Osteoblast (primary cell): Measurements from ENCODE around the gene JDP2. TPM values are rescaled to one million over a fixed set of nuclear protein-coding genes. Genes with fewer than 3 reads are reported as not detected.

Experiments
- DNase-seq: peaks from one replicate; pipeline ENCODE4 v3.0.0; 2011; ENCODE audit warnings: low spot score, mixed read lengths; ENCODE audit not compliant: insufficient read length; ENCODE audit errors: missing footprints
- H2AFZ ChIP-seq: 2 replicates; pipeline ENCODE4 v1.6.0; 2011; ENCODE audit warnings: mild to moderate bottlenecking, low read length
- H3K27ac ChIP-seq: 2 replicates; pipeline ENCODE4 v1.5.1; 2011; ENCODE audit warnings: mild to moderate bottlenecking, low read depth, low read length, moderate library complexity
- H3K27me3 ChIP-seq: 2 replicates; pipeline ENCODE4 v1.6.0; 2012; ENCODE audit warnings: mild to moderate bottlenecking, control low read depth, inconsistent platforms, low read length, moderate library complexity; ENCODE audit not compliant: insufficient read depth
- H3K36me3 ChIP-seq: 2 replicates; pipeline ENCODE4 v1.5.1; 2011; ENCODE audit warnings: mild to moderate bottlenecking, low read length, control low read depth, moderate library complexity; ENCODE audit not compliant: insufficient read depth
- H3K4me1 ChIP-seq: 2 replicates; pipeline ENCODE4 v1.5.1; 2011; ENCODE audit warnings: mild to moderate bottlenecking, low read length, control low read depth, moderate library complexity; ENCODE audit not compliant: insufficient read depth
- H3K4me2 ChIP-seq: 2 replicates; pipeline ENCODE4 v1.6.0; 2011; ENCODE audit warnings: mild to moderate bottlenecking, low read length; ENCODE audit not compliant: insufficient read depth
- H3K4me3 ChIP-seq: fragments of 200-600 bp; sonication (generic); 3 replicates; pipeline ENCODE4 v1.5.1; 2012; ENCODE audit warnings: mild to moderate bottlenecking, low read length, inconsistent platforms; ENCODE audit not compliant: insufficient read depth
- H3K79me2 ChIP-seq: 2 replicates; pipeline ENCODE4 v1.6.0; 2012; ENCODE audit warnings: mild to moderate bottlenecking, low read length, control low read depth, inconsistent platforms; ENCODE audit not compliant: insufficient read depth
- H3K9me3 ChIP-seq: 2 replicates; pipeline ENCODE4 v1.5.1; 2011; ENCODE audit warnings: low read depth, low read length, control low read depth
- H4K20me1 ChIP-seq: 2 replicates; pipeline ENCODE4 v1.6.0; 2012; ENCODE audit warnings: mild to moderate bottlenecking, low read length, control low read depth; ENCODE audit not compliant: insufficient read depth
- CTCF ChIP-seq: IDR thresholded peaks from 2 replicates; pipeline ENCODE4 v1.5.1; 2011; ENCODE audit warnings: mild to moderate bottlenecking, low read depth, low read length, moderate library complexity; ENCODE audit errors: extremely low read depth
- total RNA-seq: library from RNA; depleted of rRNA; stranded (reverse); fragments of >200 nt; gene quantifications from 2 replicates; pipeline ENCODE4 v1.2.3, GENCODE V29; 2012

Gene JDP2
- total RNA-seq, 1 donor = 77.1 TPM

GRCh38 chr14:75479770-75480600 is 52.2 kb downstream of the JDP2 start:
- H4K20me1 ChIP-seq = no peaks in the 10 kb centered on the region
- H3K4me1 ChIP-seq = no peaks in the 10 kb centered on the region
- no peak overlapping the region for H3K4me3 ChIP-seq
- no peak overlapping the region for H2AFZ ChIP-seq
- no peaks in the 10 kb centered on the region for H3K36me3 ChIP-seq
- no peaks in the 10 kb centered on the region for H3K9me3 ChIP-seq
- TF ChIP-seq CTCF = no peak
- no peak overlapping the region for H3K4me2 ChIP-seq
- peaks cover 5% of the 10 kb centered on the region for H3K27me3 ChIP-seq
- no peak for DNase-seq
- no peaks in the 10 kb centered on the region for H3K79me2 ChIP-seq
- no peak overlapping the region for H3K27ac ChIP-seq

DNA sequence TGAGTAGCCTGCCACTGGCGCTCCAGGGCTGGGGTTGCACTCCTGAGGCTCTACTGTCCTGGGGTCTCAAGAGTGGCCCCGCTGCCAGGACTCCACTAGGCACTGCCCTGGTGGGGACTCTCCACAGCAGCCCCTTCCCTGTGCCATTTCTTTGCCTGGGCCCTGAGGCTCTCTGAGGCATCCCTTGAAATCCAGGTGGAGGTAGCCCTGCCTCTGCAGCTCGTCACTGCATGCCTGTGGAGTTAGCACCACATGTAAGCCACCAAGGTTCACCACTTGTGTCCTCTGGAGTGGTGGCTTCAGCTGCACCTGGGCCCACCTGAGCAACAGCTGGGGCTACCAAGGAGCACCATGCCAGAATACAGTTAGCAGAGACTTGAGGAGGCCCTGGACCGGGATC is 54.5 kb downstream of the JDP2 start:
- TF ChIP-seq CTCF = no peak
- peaks cover 15% of the 10 kb centered on the region for H3K27me3 ChIP-seq
- H3K4me2 ChIP-seq = no peak overlapping the region
- no peaks in the 10 kb centered on the region for H3K79me2 ChIP-seq
- no peaks in the 10 kb centered on the region for H3K9me3 ChIP-seq
- no peak overlapping the region for H3K4me3 ChIP-seq
- DNase-seq = no peak
- H3K4me1 ChIP-seq = no peaks in the 10 kb centered on the region
- no peak overlapping the region for H3K27ac ChIP-seq
- H2AFZ ChIP-seq = no peak overlapping the region
- no peaks in the 10 kb centered on the region for H3K36me3 ChIP-seq
- no peaks in the 10 kb centered on the region for H4K20me1 ChIP-seq

DNA sequence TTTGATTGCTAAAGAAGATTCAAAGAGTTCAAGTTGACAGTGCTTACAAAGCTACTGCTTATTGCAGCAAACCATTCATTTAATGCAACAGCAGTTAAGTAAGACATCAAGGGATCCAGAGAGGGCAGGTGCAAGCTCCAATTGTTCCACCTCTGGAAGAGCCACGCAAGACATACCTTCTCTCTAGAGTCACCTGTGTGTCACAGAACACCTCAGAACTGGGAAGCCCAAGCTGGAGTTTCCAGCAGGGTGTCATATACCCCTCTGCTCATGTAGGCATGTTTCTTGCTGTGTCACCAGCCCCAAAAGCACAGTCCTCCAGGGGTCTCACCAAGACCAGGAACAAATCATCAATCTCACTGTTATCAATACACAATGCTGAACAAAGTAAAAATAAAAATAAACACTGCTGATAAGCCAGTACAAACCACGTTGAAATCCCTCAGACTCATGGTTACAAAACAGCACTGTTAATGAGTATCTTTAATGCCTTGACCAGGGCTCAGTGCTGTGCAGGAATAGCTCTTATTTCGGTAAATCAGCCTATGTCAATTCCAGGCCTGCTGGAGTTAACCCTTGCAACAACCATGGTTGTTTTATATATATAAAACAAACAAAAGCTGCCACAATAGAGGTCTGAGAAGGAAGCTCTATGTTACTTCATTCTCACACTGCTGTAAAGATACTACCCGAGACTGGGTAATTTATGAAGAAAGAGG is 57.0 kb downstream of the JDP2 start:
- no peak for DNase-seq
- no peak overlapping the region for H2AFZ ChIP-seq
- no peaks in the 10 kb centered on the region for H3K4me1 ChIP-seq
- H4K20me1 ChIP-seq = no peaks in the 10 kb centered on the region
- H3K36me3 ChIP-seq = no peaks in the 10 kb centered on the region
- no peak overlapping the region for H3K4me2 ChIP-seq
- H3K27me3 ChIP-seq = peaks cover 15% of the 10 kb centered on the region
- no peaks in the 10 kb centered on the region for H3K79me2 ChIP-seq
- H3K9me3 ChIP-seq = no peaks in the 10 kb centered on the region
- no peak overlapping the region for H3K27ac ChIP-seq
- TF ChIP-seq CTCF = no peak
- H3K4me3 ChIP-seq = no peak overlapping the region

DNA sequence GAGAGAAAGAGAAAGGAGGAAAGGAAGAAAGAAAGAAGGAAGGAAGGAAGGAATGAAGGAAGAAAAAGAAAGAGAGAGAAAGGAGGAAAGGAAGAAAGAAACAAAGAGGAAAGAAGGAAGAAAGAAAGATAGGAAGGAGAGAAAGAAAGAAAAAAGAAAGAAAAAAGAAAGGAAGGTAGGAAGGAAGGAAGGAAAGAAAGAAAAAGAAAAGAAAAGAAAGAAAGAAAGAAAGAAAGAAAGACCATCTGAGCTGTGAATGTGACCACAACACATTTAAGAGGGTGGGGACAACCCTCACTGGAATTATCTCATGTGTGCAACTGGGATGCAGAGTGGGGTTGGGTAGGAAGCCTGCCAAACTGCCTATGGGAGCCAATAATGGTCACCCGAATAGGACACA is 58.5 kb downstream of the JDP2 start:
- Histone ChIP-seq H3K79me2 (no peaks in the 10 kb centered on the region), H3K27me3 (peaks cover 10% of the 10 kb centered on the region), H3K4me3 (no peak overlapping the region), H3K4me1 (no peaks in the 10 kb centered on the region), H3K4me2 (no peak overlapping the region), H3K27ac (no peak overlapping the region), H2AFZ (no peak overlapping the region), H3K9me3 (no peaks in the 10 kb centered on the region), H4K20me1 (no peaks in the 10 kb centered on the region), H3K36me3 (no peaks in the 10 kb centered on the region)
- DNase-seq = no peak
- no peak for TF ChIP-seq CTCF
